Activated CD8-positive, alpha-beta memory T cell treated with anti-CD3 and anti-CD28 coated beads for 24 hours (primary cell): ENCODE measurements around the gene CHRM4.

ENCODE experiments used
- DNase-seq: peaks from one replicate; pipeline ENCODE4 v3.0.0-alpha.2; 2020

The CHRM4 gene

DNA sequence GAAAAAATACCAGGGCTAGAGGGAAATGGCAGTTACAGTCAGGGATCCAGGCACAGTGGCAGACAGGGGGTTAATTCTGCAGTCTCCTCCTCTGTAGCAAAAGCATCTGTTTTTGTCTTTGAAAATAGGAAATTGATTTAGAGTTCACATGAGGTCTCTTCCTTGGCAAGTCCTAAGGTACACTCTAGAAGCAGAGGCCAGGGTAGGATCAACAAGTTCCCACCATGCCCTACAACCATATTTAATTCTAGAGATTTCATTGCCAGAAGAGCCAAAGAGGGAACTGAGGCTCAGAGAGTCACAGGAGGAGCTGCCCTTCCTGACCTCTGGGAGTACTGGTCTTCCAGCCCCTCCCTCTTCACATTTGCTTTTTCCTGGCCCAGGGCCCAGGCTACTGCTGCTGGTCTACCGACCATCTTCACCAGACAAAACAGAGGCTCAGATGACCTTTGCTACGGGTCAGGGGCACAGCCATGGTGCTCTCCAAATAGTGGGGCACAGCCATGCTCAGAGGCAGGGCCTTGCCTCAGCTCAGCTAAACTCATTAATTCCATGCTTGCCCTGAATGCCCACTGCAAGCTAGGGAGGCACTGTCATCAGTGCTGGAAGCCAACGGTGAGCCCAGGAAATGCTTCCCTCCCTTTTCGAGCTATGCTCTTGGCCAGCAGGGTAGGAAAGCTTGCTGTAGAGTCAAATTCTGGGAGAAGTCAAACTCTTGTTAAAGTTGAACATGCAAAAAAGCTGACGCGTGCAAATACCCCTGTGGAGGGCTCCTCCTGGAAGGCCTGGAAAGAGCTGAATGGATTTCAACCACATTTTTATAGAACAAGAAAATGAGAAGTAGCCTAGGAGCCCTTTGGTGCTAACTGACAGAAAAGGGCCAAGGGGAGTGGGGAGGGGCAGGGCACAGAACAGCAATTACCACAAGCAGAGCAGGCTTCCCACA is 11.7 kb upstream of the CHRM4 start:
- DNase-seq, result no peak

- no peak for DNase-seq
Measured at GRCh38 chr11:46397526-46397925, 6.0 kb upstream of the CHRM4 start.

DNA sequence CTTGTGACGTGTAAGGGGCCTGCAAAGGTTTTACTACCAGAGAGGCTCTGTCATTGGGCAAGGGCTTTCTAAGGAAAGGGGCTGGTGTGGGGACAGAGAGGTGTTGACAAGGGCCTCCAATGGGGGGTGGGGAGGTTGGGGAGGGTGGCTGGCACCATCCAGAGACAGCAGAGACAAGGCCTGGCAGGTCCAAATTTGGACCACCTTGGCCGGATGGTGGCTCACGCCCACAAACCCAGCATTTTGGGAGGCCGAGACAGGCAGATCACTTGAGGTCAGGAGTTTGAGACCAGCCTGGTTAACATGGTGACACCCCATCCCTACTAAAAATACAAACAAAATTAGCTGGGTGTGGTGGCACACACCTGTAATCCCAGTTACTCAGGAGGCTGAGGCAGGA is 2.2 kb upstream of the CHRM4 start:
- no peak for DNase-seq

- no peak for DNase-seq
Measured at GRCh38 chr11:46393231-46393616, 1.6 kb upstream of the CHRM4 start.

DNA sequence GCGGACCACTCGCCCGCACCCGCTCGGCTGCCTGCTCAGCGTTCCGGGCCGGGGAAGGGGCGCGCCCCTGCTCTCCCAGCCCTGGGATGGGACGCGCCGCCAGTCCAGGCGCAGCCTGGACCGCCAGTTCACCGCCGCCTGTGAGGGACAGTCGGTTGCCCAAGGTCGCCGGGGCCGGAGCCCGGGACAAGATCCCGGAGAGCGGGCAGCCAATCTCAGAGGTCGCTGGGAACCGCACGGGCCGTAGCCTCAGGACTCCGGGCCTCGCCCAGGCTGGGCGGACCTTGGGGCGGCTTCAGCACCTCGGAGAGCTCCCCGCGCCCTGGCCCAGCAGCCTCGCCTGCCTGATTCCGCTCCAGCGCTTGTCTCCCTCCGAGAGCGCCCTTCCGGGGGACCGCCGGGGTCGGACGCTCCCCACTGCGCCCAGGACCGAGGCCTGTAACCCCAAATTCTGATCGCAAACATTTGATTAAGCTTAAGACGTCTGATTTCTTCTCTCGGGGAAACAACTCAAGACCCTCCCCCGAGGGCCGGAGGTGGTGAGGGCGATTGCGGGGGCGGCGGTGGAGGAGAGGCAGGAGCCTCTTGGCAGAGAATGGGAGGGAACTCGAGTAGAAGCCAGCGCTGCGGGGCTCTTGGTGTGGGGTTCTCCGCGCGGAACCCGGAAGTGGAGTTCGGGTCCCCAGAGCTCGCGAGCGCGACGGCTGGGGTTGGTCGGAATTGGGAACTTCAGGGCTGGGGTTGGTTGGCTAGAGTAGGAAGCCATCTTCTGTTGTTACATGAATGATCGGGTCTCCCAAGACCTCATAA is 1.1 kb upstream of the CHRM4 start:
- peak; percentile 89 for DNase-seq

- DNase-seq, result no peak
Measured at GRCh38 chr11:46391186-46391577, 394 bp downstream of the CHRM4 start.

- no peak for DNase-seq
Measured at GRCh38 chr11:46390331-46391171, 1.0 kb downstream of the CHRM4 start.

DNA sequence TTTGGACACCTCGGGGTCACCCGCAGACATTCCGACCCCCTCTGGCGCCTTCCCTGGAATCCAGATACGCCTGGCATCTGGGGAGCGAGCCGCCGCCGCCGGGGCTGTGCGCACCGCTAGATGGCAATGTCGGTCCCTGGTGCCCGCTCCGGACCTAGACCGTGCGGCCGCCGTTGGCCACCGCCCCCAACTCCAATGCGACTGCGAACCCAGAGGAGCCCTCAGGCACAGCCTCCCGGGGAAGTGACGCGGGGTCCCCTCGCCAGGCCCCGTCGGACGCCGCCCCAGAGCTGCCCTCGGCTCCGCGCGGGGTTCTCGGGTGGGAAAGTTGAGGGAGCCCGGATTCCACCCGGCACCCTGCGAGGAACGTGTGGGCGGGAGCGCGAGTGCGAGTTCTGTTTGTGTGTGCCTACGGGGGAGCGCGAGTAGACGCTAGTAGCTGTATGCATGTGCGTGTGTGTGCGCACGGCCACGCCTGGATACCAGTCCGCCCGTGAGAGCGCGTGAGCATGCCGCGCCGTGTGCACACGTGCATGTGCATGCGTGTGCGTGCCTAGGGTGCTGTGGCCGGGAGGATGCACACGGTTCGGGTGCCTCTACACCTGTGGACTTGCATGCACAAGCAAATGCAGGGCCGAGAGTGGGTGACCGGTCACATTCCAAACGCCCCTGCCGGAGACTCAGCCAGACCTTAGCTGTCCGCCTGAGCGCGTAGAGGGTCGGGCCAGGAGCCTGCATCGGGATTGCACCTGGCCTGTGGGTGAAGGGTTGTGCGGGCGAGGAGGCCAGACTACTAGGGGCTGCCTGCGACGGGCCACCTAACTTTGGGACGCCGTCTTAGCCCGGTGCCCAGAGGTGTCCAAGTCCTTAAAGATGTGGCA is 1.9 kb downstream of the CHRM4 start:
- DNase-seq, result peak; percentile 82

GRCh38 chr11:46388619-46389449 is 2.7 kb downstream of the CHRM4 start:
- DNase-seq, result no peak

GRCh38 chr11:46387919-46388618 is 3.5 kb downstream of the CHRM4 start:
- no peak for DNase-seq

GRCh38 chr11:46387456-46387855 is 4.1 kb downstream of the CHRM4 start:
- DNase-seq, result no peak

DNA sequence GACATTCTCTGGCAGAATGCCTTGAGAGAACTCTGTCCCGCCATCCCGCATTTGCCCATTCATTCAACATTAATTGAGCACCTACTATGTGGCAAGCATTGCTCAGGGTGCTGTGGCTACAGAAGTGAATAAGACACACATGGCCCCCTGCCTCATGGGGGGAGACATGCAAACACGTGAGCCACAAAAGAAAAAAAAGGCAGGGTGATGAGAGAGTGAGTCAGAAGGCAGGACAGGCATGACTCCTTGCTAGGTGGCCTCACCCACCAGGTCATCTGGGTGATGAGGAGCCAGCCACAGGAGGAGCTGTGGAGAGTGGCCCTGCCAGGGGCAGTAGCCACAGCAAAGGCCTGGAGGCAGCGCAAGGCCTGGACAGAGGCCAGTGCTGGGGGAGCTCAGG is 4.9 kb downstream of the CHRM4 start:
- no peak for DNase-seq

DNA sequence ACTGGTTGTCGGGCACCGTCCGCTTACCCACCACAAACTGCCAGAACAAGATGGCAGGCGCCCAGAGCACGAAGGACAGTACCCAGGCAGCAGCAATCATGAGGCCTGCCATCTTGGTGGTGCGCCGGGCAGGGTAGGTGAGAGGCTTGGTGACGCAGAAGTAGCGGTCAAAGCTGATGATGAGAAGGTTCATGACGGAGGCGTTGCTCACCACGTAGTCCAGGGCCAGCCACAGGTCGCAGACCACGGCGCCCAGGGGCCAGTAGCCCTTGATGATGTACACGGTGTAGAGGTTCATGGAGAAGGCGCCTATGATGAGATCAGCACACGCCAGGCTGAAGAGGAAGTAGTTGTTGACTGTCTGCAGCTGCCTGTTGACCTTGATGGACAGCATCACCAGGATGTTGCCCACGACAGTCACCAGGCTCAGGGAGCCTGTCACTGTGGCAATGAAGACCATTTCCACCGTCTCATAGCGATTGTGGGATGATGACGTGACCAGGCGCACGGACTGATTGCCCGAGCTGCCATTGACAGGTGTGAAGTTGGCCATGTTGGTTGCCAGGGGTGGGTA is 5.5 kb downstream of the CHRM4 start:
- DNase-seq, result no peak

DNA sequence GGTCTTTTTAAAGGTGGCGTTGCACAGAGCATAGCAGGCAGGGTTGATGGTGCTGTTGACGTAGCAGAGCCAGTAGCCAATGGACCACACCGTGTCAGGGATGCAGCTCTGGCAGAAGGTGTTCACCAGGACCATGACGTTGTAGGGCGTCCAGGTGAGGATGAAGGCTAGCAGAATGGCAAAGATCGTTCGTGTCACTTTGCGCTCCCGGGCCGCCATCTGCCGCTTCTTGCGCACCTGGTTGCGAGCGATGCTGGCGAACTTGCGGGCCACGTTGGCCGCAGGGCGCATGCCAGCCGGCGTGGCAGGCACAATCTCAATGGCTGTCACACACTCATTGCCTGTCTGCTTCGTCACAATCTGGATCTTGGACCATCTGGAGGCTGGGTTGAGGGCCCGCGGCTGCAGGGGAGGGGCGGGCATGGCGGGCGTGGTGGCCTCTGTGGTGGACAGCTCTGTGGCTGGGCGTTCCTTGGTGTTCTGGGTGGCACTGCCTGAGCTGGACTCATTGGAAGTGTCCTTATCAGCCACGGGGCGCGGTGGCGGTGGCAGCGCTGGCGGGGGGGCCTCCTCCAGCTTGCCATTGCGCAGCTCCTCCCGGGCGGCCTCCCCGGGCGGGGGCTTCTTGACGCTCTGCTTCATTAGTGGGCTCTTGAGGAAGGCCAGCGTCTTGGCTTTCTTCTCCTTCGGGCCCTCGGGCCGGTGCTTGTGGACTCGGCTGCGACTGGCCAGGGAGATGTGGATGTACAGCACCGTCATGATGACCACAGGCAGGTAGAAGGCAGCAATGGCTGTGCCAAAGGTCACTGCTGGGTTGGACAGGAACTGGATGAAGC is 6.2 kb downstream of the CHRM4 start:
- DNase-seq, result no peak

DNA sequence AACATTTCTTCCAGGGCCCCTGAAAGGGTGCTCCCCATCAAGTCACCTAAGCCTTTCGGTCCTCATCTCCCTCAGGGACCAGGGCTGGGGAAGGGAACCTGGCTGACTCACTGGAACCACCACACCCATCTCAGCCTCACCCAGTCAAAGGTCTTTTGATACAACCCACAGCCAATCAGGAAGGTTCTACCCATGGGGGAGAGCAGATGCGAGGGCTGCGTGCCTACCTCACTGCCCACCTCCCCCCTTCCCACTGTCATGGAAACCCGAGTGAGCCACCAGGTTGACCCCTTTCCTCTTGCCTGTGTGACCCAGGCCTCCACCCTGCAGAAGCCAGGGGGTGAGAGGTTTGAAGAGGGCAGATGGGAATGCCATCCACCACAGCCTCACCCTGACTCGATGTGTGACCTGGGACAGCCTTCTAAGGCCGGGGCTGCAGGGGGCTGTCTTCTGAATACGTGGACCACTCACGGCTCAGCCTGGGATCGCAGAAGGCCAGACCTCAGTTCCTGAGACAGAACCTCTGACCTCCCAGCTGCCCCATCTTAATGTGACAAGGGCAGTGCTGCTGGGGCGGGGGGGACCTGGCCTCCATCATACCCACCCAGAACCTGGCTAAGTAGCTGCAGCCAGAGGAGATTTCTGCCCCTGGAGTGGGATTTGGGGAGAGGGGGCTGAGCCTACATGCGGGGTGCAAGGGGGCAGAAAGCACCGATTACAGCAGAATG is 7.4 kb downstream of the CHRM4 start:
- no peak for DNase-seq

GRCh38 chr11:46383404-46383758 is 8.2 kb downstream of the CHRM4 start:
- no peak for DNase-seq

DNA sequence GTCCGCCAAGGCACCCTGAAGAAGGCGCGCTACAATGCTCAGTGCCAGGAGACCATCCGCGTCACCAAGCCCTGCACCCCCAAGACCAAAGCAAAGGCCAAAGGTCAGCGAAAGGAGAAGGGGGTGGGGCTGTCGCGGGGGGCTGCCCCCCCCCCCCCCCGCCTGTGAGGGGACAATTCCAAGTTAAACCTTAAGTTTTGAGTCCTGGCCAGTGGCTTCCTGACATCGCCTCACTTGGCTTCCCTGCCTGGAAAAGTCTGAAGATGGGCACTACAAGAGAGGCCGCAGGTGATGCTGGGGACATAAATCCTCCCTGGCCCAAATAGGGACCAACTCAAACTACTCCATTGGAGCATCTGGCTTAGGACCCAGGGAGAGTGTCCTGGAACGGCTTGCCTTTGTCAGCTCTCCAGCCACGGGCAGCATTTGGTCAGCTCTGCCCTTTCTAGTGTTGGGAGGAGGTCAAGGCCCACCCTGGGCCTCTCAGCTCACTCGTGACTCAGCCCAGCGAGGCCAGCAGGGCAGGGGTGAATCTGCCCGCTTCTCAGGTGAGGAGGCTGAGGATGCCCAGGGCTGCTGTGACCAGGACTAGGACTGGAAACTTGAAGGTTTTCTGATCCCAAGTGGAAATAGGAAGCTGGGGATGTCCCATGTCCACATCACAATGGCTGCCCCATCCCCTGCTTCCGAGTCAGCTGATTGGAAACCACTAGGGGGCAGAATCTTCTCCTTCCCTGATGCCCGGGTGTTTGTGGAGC is 8.8 kb downstream of the CHRM4 start:
- DNase-seq, result no peak
